WERI-Rb-1 (cell line): ENCODE data around the gene TPGS1.
A peak's percentile ranks its signal among the peaks of the same experiment; 100 is the strongest.

ENCODE experiments used
- DNase-seq: peaks from one replicate; pipeline ENCODE4 v3.0.0-alpha.2; 2020
- H3K27ac ChIP-seq: fragments of 250-450 bp; sonication (Bioruptor Pico); 2 replicates; pipeline ENCODE4 v1.5.1; 2020; ENCODE audit warnings: mild to moderate bottlenecking, moderate library complexity
- H3K27me3 ChIP-seq: fragments of 250-450 bp; sonication (Bioruptor Pico); 2 replicates; pipeline ENCODE4 v1.5.1; 2021; ENCODE audit warnings: mild to moderate bottlenecking, low read depth, moderate library complexity; ENCODE audit not compliant: insufficient read depth, severe bottlenecking
- H3K36me3 ChIP-seq: fragments of 250-450 bp; sonication (Bioruptor Pico); 2 replicates; pipeline ENCODE4 v1.5.1; 2020; ENCODE audit warnings: mild to moderate bottlenecking, moderate library complexity
- H3K4me3 ChIP-seq: 2 replicates; pipeline ENCODE4 v1.5.1; 2011; ENCODE audit warnings: low read depth, mild to moderate bottlenecking, control low read depth, low read length
- H3K9me3 ChIP-seq: fragments of 250-450 bp; sonication (Bioruptor Pico); 2 replicates; pipeline ENCODE4 v1.5.1; 2021; ENCODE audit warnings: mild to moderate bottlenecking, moderate library complexity; ENCODE audit not compliant: severe bottlenecking
- CTCF ChIP-seq: IDR thresholded peaks from 2 replicates; pipeline ENCODE4 v1.5.1; 2011; ENCODE audit warnings: low read depth, mild to moderate bottlenecking, control low read depth, inconsistent platforms, low read length

TPGS1 gene

DNA sequence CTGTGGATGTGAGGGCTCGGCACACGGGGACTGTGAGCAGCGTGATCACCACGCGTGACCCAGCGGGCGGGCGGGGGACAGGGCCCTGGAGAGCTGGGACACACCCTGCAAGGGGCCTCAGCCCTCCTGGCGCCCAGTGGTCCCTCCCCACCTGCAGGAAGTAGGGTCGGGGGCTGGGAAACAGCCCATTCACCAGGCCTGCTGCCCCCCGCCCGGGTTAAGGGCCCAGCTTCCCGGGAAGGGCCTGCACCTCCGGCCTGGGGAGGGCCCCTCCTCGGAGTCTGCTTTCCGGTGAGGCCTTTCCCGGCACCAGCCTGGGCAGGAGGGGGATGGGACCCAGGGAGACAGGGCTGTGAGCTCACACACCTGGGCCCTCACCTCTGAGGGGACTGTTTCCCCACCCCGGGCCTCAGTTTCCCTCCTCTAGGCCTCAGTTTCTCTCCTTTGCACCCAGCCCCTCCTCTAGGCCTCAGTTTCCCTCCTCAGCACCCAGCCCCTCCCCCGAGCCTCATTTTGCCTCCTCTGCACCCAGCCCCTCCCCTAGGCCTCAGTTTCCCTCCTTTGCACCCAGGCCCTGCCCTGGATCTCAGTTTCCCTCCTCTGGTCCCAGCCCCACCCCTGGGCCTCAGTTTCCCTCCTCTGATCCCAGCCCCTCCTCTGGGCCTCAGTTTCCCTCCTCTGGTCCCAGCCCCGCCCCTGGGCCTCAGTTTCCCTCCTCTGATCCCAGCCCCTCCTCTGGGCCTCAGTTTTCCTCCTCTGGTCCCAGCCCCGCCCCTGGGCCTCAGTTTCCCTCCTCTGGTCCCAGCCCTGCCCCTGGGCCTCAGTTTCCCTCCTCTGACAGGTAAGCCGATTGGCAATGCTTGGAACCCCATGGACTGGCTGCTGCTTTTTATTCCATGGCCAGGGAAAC, 12.9 kb upstream of the TPGS1 start:
- TF ChIP-seq CTCF = no peak
- Histone ChIP-seq H3K27me3 (peaks cover 10% of the 10 kb centered on the region), H3K36me3 (no peaks in the 10 kb centered on the region), H3K4me3 (no peak overlapping the region), H3K9me3 (peaks cover 6% of the 10 kb centered on the region), H3K27ac (no peak overlapping the region)
- no peak for DNase-seq

GRCh38 chr19:495081-495401, 12.3 kb upstream of the TPGS1 start:
- H3K36me3 ChIP-seq = no peaks in the 10 kb centered on the region
- H3K4me3 ChIP-seq = no peak overlapping the region
- TF ChIP-seq CTCF = no peak
- H3K27ac ChIP-seq = no peak overlapping the region
- peaks cover 10% of the 10 kb centered on the region for H3K27me3 ChIP-seq
- DNase-seq = no peak
- H3K9me3 ChIP-seq = peaks cover 6% of the 10 kb centered on the region

DNA sequence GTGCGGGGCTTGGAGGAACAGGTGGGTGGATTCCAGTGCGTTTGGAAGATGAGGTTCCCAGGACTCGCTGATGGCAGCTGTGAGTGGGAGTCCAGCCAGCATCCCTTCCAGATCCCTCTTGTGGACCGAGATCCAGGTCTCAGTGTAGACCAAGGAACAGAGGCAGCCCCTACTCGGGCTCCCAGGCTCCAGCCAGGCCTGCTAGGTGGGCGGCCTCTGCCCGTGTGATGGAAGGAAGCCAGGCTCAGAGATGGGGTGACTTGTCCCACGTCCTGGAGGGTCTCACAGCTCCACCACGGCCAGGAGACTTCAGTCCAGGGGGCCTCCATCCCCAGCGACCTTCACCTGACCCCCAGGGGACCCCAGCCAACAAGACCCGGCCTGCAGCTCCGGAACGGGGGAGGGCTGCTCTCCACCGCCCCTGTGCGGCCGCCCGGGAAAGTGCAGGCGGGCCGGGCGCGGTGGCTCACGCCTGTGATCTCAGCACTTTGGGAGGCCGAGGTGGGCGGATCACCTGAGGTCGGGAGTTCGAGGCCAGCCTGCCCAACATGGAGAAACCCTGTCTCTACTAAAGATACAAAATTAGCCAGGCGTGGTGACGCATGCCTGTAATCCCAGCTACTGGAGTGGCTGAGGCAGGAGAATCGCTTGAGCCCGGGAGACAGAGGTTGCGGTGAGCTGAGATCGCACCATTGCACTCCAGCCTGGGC, 11.7 kb upstream of the TPGS1 start:
- peak; percentile 47 for DNase-seq
- H3K4me3 ChIP-seq = no peak overlapping the region
- peak; percentile 80 for TF ChIP-seq CTCF

GRCh38 chr19:496112-496665, 11.1 kb upstream of the TPGS1 start, which contains the start of gene MADCAM1:
TSS of gene MADCAM1 (plus strand) at chr19:496486. CDS start at chr19:496500, 14 bp downstream.
- peaks cover 6% of the 10 kb centered on the region for H3K9me3 ChIP-seq
- no peak for TF ChIP-seq CTCF
- no peaks in the 10 kb centered on the region for H3K36me3 ChIP-seq
- H3K27ac ChIP-seq = no peak within 1 kb of the TSS
- peaks cover 10% of the 10 kb centered on the region for H3K27me3 ChIP-seq
- DNase-seq = no peak
- H3K4me3 ChIP-seq = peak within 1 kb of the TSS; percentile 21

More for the DNA sequence above, 11.7 kb upstream of the TPGS1 start:
- Histone ChIP-seq H3K27me3 (peaks cover 10% of the 10 kb centered on the region), H3K36me3 (no peaks in the 10 kb centered on the region), H3K27ac (no peak overlapping the region), H3K9me3 (peaks cover 6% of the 10 kb centered on the region)

DNA sequence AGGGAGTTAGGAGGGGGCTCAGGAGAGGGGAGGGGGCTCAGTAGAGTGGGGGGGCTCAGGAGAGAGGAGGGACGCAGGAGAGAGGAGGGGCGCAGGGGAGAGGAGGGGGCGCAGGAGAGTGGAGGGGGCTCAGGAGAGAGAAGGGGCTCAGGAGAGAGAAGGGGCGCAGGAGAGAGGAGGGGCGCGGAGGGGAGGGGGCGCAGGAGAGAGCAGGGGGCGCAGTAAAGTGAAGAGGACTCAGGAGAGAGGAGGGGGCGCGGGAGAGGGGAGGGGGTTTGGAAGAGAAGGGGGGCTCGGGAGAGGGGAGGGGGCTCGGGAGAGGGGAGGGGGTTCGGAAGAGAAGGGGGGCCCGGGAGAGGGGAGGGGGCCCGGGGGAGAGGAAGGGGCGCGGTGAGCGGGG, 10.3 kb upstream of the TPGS1 start:
- no peak overlapping the region for H3K27ac ChIP-seq
- no peak overlapping the region for H3K4me3 ChIP-seq
- TF ChIP-seq CTCF = no peak
- peaks cover 6% of the 10 kb centered on the region for H3K9me3 ChIP-seq
- DNase-seq = no peak
- peaks cover 10% of the 10 kb centered on the region for H3K27me3 ChIP-seq
- no peaks in the 10 kb centered on the region for H3K36me3 ChIP-seq
